Measurements from ENCODE around the gene IGSF9. TPM values are rescaled to one million over a fixed set of nuclear protein-coding genes. Genes with fewer than 3 reads are reported as not detected.

IGSF9 gene
- total RNA-seq = 10 to 100 TPM; 21.5 to 70.8 (median 25.9) TPM
- long read RNA-seq, donor 1, full-length matches to known transcripts = 4 of 37 reads
- long read RNA-seq, donor 1, partial matches to known transcripts = 24 of 37 reads
- long read RNA-seq, donor 1, other reads (novel, unspliced or antisense) = 9 of 37 reads
- long read RNA-seq, donor 2, partial matches to known transcripts = 4 of 4 reads
- long read RNA-seq, donor 2, other reads (novel, unspliced or antisense) = 0 of 4 reads

GRCh38 chr1:159945483-159946241 is at the start of gene IGSF9:
IGSF9 (minus strand) TSS chr1:159945613; CDS start chr1:159943454, 2,159 bp downstream.
- ATAC-seq = peak; percentile 87
- Histone ChIP-seq H3K4me3 (peak within 1 kb of the TSS; percentile 20), H3K36me3 (ENCODE audit: low read depth) (no peaks in the 10 kb centered on the region), H3K9me3 (no peaks in the 10 kb centered on the region), H3K4me1 (ENCODE audit: low read depth) (peaks cover 40% of the 10 kb centered on the region)
- DNase-seq = peak; percentile 83 to 93 (median 91)
- intact Hi-C loops (cut with DNase I, micrococcal nuclease) = no loop called here
- no peak for TF ChIP-seq CTCF (IDR thresholded peaks at IDR 0.05)

GRCh38 chr1:159994896-159995295 is 49.5 kb upstream of the IGSF9 start:
- no peak overlapping the region for H3K4me3 ChIP-seq
- intact Hi-C loops (cut with DNase I, micrococcal nuclease) = no loop called here
- no peak for DNase-seq
- H3K9me3 ChIP-seq = no peaks in the 10 kb centered on the region
- no peak for ATAC-seq
- H3K36me3 ChIP-seq (ENCODE audit: low read depth) = no peaks in the 10 kb centered on the region
- no peak for TF ChIP-seq CTCF (IDR thresholded peaks at IDR 0.05)
- no peaks in the 10 kb centered on the region for H3K4me1 ChIP-seq (ENCODE audit: low read depth)

- H3K36me3 ChIP-seq (ENCODE audit: low read depth) = no peaks in the 10 kb centered on the region
- H3K4me3 ChIP-seq = no peak overlapping the region
- DNase-seq (no peak), ATAC-seq (no peak)
- intact Hi-C loops (cut with DNase I, micrococcal nuclease) = no loop called here
- no peaks in the 10 kb centered on the region for H3K9me3 ChIP-seq
- no peaks in the 10 kb centered on the region for H3K4me1 ChIP-seq (ENCODE audit: low read depth)
- no peak for TF ChIP-seq CTCF (IDR thresholded peaks at IDR 0.05)
These were observed 48.5 kb upstream of the IGSF9 start for GRCh38 chr1:159993911-159994310.

- no peak for ATAC-seq
- Histone ChIP-seq H3K4me3 (no peak overlapping the region), H3K4me1 (ENCODE audit: low read depth) (no peaks in the 10 kb centered on the region), H3K36me3 (ENCODE audit: low read depth) (no peaks in the 10 kb centered on the region), H3K9me3 (no peaks in the 10 kb centered on the region)
- TF ChIP-seq CTCF (IDR thresholded peaks at IDR 0.05) = no peak
- no peak for DNase-seq
- intact Hi-C loops (cut with DNase I, micrococcal nuclease) = no loop called here
These were observed 46.7 kb upstream of the IGSF9 start for GRCh38 chr1:159992161-159992560.

GRCh38 chr1:159991513-159991912 is 46.1 kb upstream of the IGSF9 start:
- Histone ChIP-seq H3K4me3 (no peak overlapping the region), H3K36me3 (ENCODE audit: low read depth) (no peaks in the 10 kb centered on the region), H3K9me3 (no peaks in the 10 kb centered on the region), H3K4me1 (ENCODE audit: low read depth) (no peaks in the 10 kb centered on the region)
- ATAC-seq (peak; percentile 83), DNase-seq (no peak)
- intact Hi-C loops (cut with DNase I, micrococcal nuclease) = no loop called here
- no peak for TF ChIP-seq CTCF (IDR thresholded peaks at IDR 0.05)

Measured in mucosa of descending colon (tissue), 3 donors.